ENCODE results near the gene IL12RB2. TPM values are rescaled to one million over a fixed set of nuclear protein-coding genes. Genes with fewer than 3 reads are reported as not detected.

The IL12RB2 gene
- total RNA-seq, 2 experiments from 2014 or later = 0.98 to 1.2 TPM

GRCh38 chr1:67418839-67419586 lies 111.3 kb downstream of the IL12RB2 start:
- no peak overlapping the region for H3K4me3 Mint-ChIP-seq
- H3K27ac Mint-ChIP-seq = peak overlapping the region; percentile 60
- Histone ChIP-seq H3K9me3 (ENCODE audit: control insufficient read depth in 1 of 2, insufficient read depth in 1 of 2, low read length in 2 of 2) (no peaks in the 10 kb centered on the region), H3K27ac (ENCODE audit: low read depth in 1 of 2, low read length in 2 of 2) (no peak overlapping the region), H3K4me3 (ENCODE audit: low read length) (no peak overlapping the region), H3K27me3 (ENCODE audit: control insufficient read depth in 1 of 2, insufficient read depth in 2 of 2, low read length in 2 of 2) (no peaks in the 10 kb centered on the region), H3K4me1 (ENCODE audit: insufficient read depth, low read length) (peaks cover 19% of the 10 kb centered on the region), H3K36me3 (ENCODE audit: insufficient read depth, low read length) (peaks cover 98% of the 10 kb centered on the region)
- H3K27me3 Mint-ChIP-seq = no peaks in the 10 kb centered on the region
- ATAC-seq (ENCODE audit: poor library complexity) (no peak), DNase-seq (no peak)
- ChIA-PET CTCF (interaction anchor here (1.2 kb wide), 1 partner anchor 29 kb away, joined by 3 read pairs; no protein-coding TSS in a partner anchor), POLR2A (interaction anchor here (0.6 to 3.1 kb wide), 3 partner anchors 10 to 438 kb away, joined by 3 to 24 read pairs (median 3); partner anchors contain the start of genes IL12RB2 and SERBP1)
- peaks cover 99% of the 10 kb centered on the region for H3K36me3 Mint-ChIP-seq (ENCODE audit: low read depth)
- no peaks in the 10 kb centered on the region for H3K9me3 Mint-ChIP-seq
- peaks cover 65% of the 10 kb centered on the region for H3K4me1 Mint-ChIP-seq (ENCODE audit: low read depth)
- TF ChIP-seq CTCF (IDR thresholded peaks at IDR 0.05) = no peak
- intact Hi-C loops (cut with DNase I, micrococcal nuclease) = no loop called here

DNA sequence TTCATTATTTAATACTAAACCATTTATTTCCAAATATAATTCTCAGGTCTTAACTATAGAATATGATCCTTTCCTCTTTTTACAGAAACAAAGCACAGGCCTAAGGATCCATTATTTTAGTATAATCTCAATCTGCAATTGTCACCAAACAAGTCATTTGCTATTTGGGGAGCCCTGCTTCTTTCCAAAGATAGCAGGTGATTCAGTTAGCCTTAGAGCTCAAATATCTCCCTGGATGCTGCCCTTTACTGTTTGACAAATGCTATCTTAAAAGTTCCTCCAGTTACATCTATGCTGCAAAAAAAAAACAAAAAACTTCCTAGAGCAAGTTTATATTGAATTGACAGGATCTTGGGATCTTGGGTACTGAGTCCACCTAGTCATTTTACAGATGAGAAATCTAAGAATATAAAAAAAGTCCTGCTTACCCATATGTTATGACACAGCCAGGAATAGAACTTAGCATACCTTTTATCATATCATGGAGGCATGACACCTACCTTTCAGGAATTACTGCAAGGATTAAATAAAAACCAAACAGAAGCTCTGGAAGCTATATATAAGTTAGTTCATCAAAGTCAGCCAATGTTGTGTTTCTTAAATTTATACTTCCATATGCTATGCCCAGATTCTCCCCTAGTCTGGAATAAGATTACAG lies 113.3 kb downstream of the IL12RB2 start:
- Mint-ChIP-seq H3K36me3 (ENCODE audit: low read depth) (peaks cover 99% of the 10 kb centered on the region), H3K4me1 (ENCODE audit: low read depth) (peaks cover 70% of the 10 kb centered on the region)
- intact Hi-C loops (cut with DNase I, micrococcal nuclease) = loop anchor here in 1 of 2 experiments (5.0 kb wide), 1 partner anchor 439 kb away; no protein-coding TSS in a partner anchor

More for the DNA sequence above, 113.3 kb downstream of the IL12RB2 start:
- H3K4me3 Mint-ChIP-seq = no peak overlapping the region
- Histone ChIP-seq H3K4me3 (ENCODE audit: low read length) (no peak overlapping the region), H3K9me3 (ENCODE audit: control insufficient read depth in 1 of 2, insufficient read depth in 1 of 2, low read length in 2 of 2) (no peaks in the 10 kb centered on the region), H3K27ac (ENCODE audit: low read depth in 1 of 2, low read length in 2 of 2) (no peak overlapping the region), H3K4me1 (ENCODE audit: insufficient read depth, low read length) (peaks cover 20% of the 10 kb centered on the region), H3K27me3 (ENCODE audit: control insufficient read depth in 1 of 2, insufficient read depth in 2 of 2, low read length in 2 of 2) (no peaks in the 10 kb centered on the region), H3K36me3 (ENCODE audit: insufficient read depth, low read length) (peaks cover 98% of the 10 kb centered on the region)
- TF ChIP-seq CTCF (IDR thresholded peaks at IDR 0.05) = no peak
- DNase-seq (no peak), ATAC-seq (ENCODE audit: poor library complexity) (no peak)
- H3K27me3 Mint-ChIP-seq = no peaks in the 10 kb centered on the region
- CTCF ChIA-PET = no interaction called here
- POLR2A ChIA-PET = interaction anchor here (3.1 kb wide), 1 partner anchor 8 kb away, joined by 24 read pairs; the partner anchor contains the start of gene SERBP1
- no peaks in the 10 kb centered on the region for H3K9me3 Mint-ChIP-seq
- peak overlapping the region; percentile 16 for H3K27ac Mint-ChIP-seq

Measured in CD4-positive, alpha-beta T cell (primary cell).